ENCODE measurements around the gene ESPN.

The ESPN gene

DNA sequence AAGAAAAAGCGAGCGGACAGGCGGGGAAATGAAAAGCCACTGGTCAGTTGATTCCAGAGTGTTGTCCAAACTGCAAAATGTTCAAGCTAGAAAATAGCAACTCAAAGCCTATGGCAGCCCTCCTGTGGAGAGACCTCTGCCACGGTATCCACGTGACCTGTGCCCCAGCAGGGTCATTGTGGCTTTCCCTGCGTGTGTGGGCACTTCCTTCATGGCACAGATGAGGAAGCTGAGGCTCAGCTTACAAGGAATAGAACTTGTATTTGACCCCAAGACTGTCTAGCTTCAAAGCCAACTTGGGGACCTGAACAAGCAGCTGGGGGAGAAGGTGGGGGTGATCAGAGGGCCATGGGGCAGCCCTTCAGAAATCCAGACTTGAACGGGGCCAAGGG lies 82.5 kb downstream of the ESPN start:
- Histone ChIP-seq H3K9me3 (ENCODE audit: insufficient read depth, low read length, severe bottlenecking) (no peaks in the 10 kb centered on the region), H3K36me3 (ENCODE audit: insufficient read depth, low read length) (no peaks in the 10 kb centered on the region), H2AFZ (ENCODE audit: low read depth, low read length) (no peak overlapping the region), H3K4me3 (ENCODE audit: low read depth in 1 of 2, low read length in 2 of 2) (no peak overlapping the region), H3K4me1 (ENCODE audit: insufficient read depth, low read length) (no peaks in the 10 kb centered on the region), H3K27ac (ENCODE audit: low read length) (no peak overlapping the region), H4K20me1 (ENCODE audit: insufficient read depth, low read length) (peaks cover 12% of the 10 kb centered on the region; the same call in 1 of the 2 replicates), H3K27me3 (ENCODE audit: insufficient read depth, low read length, poor library complexity) (no peaks in the 10 kb centered on the region), H3K4me2 (ENCODE audit: insufficient read depth, low read length) (no peak overlapping the region), H3K79me2 (ENCODE audit: insufficient read depth, low read length) (no peaks in the 10 kb centered on the region), H3K9ac (ENCODE audit: low read depth, low read length) (no peak overlapping the region)
- ATAC-seq (ENCODE audit: insufficient read depth, low read depth) (no peak), DNase-seq (no peak)
- TF ChIP-seq, protein P1, sequence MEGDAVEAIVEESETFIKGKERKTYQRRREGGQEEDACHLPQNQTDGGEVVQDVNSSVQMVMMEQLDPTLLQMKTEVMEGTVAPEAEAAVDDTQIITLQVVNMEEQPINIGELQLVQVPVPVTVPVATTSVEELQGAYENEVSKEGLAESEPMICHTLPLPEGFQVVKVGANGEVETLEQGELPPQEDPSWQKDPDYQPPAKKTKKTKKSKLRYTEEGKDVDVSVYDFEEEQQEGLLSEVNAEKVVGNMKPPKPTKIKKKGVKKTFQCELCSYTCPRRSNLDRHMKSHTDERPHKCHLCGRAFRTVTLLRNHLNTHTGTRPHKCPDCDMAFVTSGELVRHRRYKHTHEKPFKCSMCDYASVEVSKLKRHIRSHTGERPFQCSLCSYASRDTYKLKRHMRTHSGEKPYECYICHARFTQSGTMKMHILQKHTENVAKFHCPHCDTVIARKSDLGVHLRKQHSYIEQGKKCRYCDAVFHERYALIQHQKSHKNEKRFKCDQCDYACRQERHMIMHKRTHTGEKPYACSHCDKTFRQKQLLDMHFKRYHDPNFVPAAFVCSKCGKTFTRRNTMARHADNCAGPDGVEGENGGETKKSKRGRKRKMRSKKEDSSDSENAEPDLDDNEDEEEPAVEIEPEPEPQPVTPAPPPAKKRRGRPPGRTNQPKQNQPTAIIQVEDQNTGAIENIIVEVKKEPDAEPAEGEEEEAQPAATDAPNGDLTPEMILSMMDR (IDR thresholded peaks at IDR 0.05; ENCODE audit: borderline replicate concordance, extremely low read depth, low read length, poor library complexity, severe bottlenecking) = no peak
- no peak for TF ChIP-seq EZH2 (IDR thresholded peaks at IDR 0.05; ENCODE audit: borderline replicate concordance, low read depth, low read length, severe bottlenecking)

DNA sequence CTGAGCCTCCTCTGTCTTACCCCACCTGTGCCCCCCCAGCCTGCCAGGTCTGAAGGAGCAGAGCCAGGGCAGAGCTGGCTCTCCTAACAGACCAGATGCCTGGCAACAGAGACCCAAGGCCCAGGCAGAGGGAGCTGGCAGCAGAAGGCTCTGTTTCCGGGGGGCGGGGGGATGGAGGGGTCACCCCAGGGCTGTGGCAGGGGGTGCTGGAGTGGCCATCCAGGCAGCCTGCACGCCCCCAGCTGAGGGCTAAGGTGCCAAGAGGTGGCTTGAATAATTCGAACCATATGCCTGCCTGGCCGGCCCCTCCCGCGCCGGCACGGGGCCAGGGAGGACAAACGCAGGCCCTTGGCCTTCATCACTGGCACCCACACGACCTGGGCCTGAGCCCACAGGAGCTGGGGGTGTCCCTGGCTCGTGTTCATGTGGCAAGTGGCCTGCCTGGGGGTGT lies 82.9 kb downstream of the ESPN start:
- Histone ChIP-seq H3K79me2 (ENCODE audit: insufficient read depth, low read length) (no peaks in the 10 kb centered on the region), H3K9ac (ENCODE audit: low read depth, low read length) (no peak overlapping the region), H3K27ac (ENCODE audit: low read length) (no peak overlapping the region), H3K4me1 (ENCODE audit: insufficient read depth, low read length) (no peaks in the 10 kb centered on the region), H4K20me1 (ENCODE audit: insufficient read depth, low read length) (peaks cover 12% of the 10 kb centered on the region; the same call in 1 of the 2 replicates), H3K36me3 (ENCODE audit: insufficient read depth, low read length) (no peaks in the 10 kb centered on the region), H3K27me3 (ENCODE audit: insufficient read depth, low read length, poor library complexity) (no peaks in the 10 kb centered on the region), H3K4me3 (ENCODE audit: low read depth in 1 of 2, low read length in 2 of 2) (no peak overlapping the region), H3K4me2 (ENCODE audit: insufficient read depth, low read length) (no peak overlapping the region), H3K9me3 (ENCODE audit: insufficient read depth, low read length, severe bottlenecking) (no peaks in the 10 kb centered on the region), H2AFZ (ENCODE audit: low read depth, low read length) (no peak overlapping the region)
- no peak for DNase-seq
- TF ChIP-seq EZH2 (IDR thresholded peaks at IDR 0.05; ENCODE audit: borderline replicate concordance, low read depth, low read length, severe bottlenecking) = no peak
- TF ChIP-seq, protein P1 (IDR thresholded peaks at IDR 0.05; ENCODE audit: borderline replicate concordance, extremely low read depth, low read length, poor library complexity, severe bottlenecking) = no peak
- no peak for ATAC-seq (ENCODE audit: insufficient read depth, low read depth)

DNA sequence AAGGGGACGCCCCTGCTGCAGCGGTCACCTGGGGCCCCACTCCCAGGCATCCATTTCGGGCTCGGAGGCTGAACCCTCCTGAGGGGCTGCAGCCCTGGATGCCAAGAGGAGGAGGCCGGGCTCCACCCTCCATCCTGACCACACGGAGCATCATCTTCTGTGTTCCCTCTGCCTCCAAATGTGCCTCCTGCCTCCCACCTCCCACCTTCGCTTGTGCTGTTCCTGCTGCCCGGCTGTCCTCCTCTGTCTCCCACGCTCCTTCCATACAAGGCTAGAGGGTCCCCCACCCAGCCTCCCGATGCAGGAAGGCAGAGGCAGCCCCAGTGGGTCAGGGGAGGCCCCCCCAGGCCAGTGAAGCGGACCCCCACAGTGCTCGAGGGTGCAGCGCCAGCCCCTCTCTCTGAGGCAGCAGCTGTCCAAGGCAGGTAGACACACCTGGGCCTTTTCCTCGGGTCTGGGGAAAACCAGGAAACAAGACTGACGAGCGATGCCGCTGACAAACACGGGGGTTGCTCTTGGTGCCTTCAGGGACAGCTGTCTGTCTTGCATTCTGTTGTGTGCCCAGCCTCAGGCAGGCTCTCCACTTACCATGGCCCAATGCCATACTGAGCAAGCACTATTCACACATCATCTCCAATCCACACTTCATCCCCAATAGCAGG lies 83.7 kb downstream of the ESPN start:
- no peak for DNase-seq
- Histone ChIP-seq H3K27me3 (ENCODE audit: insufficient read depth, low read length, poor library complexity) (no peaks in the 10 kb centered on the region), H3K4me3 (ENCODE audit: low read depth in 1 of 2, low read length in 2 of 2) (no peak overlapping the region), H3K4me2 (ENCODE audit: insufficient read depth, low read length) (no peak overlapping the region), H3K9me3 (ENCODE audit: insufficient read depth, low read length, severe bottlenecking) (no peaks in the 10 kb centered on the region), H3K9ac (ENCODE audit: low read depth, low read length) (no peak overlapping the region), H3K4me1 (ENCODE audit: insufficient read depth, low read length) (no peaks in the 10 kb centered on the region), H3K36me3 (ENCODE audit: insufficient read depth, low read length) (no peaks in the 10 kb centered on the region), H3K79me2 (ENCODE audit: insufficient read depth, low read length) (no peaks in the 10 kb centered on the region), H2AFZ (ENCODE audit: low read depth, low read length) (no peak overlapping the region), H3K27ac (ENCODE audit: low read length) (no peak overlapping the region), H4K20me1 (ENCODE audit: insufficient read depth, low read length) (peaks cover 12% of the 10 kb centered on the region; the same call in 1 of the 2 replicates)
- no peak for TF ChIP-seq EZH2 (IDR thresholded peaks at IDR 0.05; ENCODE audit: borderline replicate concordance, low read depth, low read length, severe bottlenecking)
- 0 out of 3 replicates have a peak, but pooled peaks have one; percentile 22 for ATAC-seq (ENCODE audit: insufficient read depth, low read depth)

DNA sequence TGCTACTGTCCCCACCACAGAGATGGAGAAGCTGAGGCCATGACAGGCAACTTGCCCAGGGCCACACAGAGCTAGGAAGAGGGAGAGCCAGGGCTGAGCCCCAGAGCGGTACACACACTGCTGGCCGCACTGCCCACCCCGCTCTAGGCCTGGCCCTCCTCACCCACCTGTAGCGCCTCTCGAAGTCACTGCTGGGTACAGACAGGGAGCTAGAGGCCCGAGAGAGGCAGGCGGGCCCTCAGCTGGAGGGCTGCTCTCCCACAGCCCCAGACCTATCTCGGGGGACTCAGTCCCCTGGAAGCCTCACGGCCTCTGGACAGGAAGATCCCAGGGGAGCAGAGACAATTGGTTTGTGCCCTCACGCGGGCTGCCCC lies 84.2 kb downstream of the ESPN start:
- TF ChIP-seq, protein P1 (IDR thresholded peaks at IDR 0.05; ENCODE audit: borderline replicate concordance, extremely low read depth, low read length, poor library complexity, severe bottlenecking) = no peak
- TF ChIP-seq EZH2 (IDR thresholded peaks at IDR 0.05; ENCODE audit: borderline replicate concordance, low read depth, low read length, severe bottlenecking) = no peak
- Histone ChIP-seq H3K4me2 (ENCODE audit: insufficient read depth, low read length) (no peak overlapping the region), H3K4me3 (ENCODE audit: low read depth in 1 of 2, low read length in 2 of 2) (no peak overlapping the region), H2AFZ (ENCODE audit: low read depth, low read length) (no peak overlapping the region), H4K20me1 (ENCODE audit: insufficient read depth, low read length) (peaks cover 12% of the 10 kb centered on the region; the same call in 1 of the 2 replicates), H3K27me3 (ENCODE audit: insufficient read depth, low read length, poor library complexity) (no peaks in the 10 kb centered on the region), H3K36me3 (ENCODE audit: insufficient read depth, low read length) (no peaks in the 10 kb centered on the region), H3K9ac (ENCODE audit: low read depth, low read length) (no peak overlapping the region), H3K27ac (ENCODE audit: low read length) (no peak overlapping the region), H3K9me3 (ENCODE audit: insufficient read depth, low read length, severe bottlenecking) (no peaks in the 10 kb centered on the region), H3K4me1 (ENCODE audit: insufficient read depth, low read length) (no peaks in the 10 kb centered on the region), H3K79me2 (ENCODE audit: insufficient read depth, low read length) (no peaks in the 10 kb centered on the region)
- DNase-seq (no peak), ATAC-seq (ENCODE audit: insufficient read depth, low read depth) (no peak)
